GM19468 (cell line): ENCODE measurements around the gene SLC35G6.
"Not testable (repeated sequence)": the region's sequence is repeated elsewhere in the genome, so short reads cannot be mapped to it uniquely, and the experiment has no call there.

Experiments
- ATAC-seq: cut with Tn5 transposase; IDR thresholded peaks from one replicate; pipeline ENCODE4 v1.9.1; 2021; ENCODE audit warnings: mild to moderate bottlenecking, moderate library complexity, moderate number of reproducible peaks; ENCODE audit not compliant: unreplicated experiment; ENCODE audit errors: extremely low read depth

SLC35G6 gene

GRCh38 chr17:7481275-7481674, at the start of gene SLC35G6:
Gene SLC35G6 (plus strand): TSS chr17:7481446. CDS start chr17:7481517, 71 bp downstream.
- ATAC-seq: not testable (repeated sequence)

- ATAC-seq: no peak
Measured at GRCh38 chr17:7432296-7432695, 49.0 kb upstream of the SLC35G6 start.

DNA sequence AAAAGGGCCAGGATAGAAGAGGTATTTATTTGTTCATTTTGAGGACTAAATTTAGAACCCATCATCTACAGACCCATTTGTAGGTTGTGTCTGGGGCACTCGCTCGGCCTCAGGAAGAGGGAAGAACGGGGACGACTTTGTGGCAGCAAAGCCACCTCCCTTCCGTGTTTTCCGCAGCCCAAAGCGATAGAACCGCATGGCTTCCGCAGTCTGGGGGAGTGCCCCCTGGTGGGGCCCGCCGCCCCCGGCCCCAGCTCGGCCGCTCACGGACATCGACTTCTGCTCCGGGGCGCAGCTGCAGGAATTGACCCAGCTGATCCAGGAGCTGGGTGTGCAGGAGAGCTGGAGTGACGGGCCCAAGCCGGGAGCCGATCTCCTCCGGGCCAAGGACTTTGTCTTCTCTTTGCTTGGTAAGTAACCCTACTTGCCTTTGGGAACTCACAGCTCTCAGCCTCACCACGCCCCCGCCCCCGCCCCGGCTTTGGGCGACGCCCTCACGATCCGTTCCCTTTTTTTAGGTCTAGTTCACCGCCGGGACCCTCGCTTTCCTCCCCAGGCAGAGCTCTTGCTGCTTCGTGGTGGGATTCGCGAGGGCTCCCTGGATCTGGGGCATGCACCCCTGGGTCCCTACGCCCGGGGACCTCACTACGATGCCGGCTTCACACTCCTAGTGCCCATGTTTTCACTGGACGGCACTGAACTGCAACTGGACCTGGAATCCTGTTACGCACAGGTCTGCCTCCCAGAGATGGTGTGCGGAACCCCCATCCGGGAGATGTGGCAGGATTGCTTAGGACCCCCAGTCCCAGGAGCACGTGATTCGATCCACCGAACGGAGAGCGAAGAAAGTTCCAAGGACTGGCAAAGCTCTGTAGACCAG, 45.3 kb upstream of the SLC35G6 start:
- ATAC-seq: no peak

DNA sequence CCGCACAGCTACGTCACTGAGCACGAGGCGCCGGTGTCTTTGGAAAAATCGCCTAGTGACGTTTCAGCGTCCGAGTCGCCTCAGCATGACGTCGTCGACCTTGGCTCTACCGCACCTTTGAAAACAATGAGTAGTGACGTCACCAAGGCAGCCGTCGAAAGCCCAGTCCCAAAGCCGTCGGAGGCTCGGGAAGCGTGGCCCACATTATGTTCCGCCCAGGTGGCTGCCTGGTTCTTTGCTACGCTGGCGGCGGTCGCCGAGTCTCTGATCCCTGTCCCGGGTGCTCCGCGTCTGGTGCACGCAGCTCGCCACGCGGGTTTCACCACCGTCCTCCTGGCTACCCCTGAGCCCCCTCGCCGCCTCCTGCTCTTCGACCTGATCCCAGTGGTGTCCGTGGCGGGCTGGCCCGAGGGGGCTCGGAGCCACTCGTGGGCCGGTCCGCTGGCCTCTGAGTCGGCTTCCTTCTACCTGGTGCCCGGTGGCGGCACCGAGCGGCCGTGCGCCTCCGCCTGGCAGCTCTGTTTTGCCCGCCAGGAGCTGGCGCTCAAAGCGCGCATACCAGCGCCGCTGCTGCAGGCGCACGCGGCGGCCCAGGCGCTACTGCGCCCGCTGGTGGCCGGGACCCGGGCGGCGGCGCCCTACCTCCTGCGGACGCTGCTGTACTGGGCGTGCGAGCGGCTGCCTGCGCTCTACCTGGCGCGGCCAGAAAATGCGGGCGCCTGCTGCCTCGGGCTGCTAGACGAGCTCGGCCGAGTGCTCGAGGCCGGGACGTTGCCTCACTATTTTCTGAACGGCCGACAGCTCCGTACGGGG, 44.5 kb upstream of the SLC35G6 start:
- no peak for ATAC-seq

DNA sequence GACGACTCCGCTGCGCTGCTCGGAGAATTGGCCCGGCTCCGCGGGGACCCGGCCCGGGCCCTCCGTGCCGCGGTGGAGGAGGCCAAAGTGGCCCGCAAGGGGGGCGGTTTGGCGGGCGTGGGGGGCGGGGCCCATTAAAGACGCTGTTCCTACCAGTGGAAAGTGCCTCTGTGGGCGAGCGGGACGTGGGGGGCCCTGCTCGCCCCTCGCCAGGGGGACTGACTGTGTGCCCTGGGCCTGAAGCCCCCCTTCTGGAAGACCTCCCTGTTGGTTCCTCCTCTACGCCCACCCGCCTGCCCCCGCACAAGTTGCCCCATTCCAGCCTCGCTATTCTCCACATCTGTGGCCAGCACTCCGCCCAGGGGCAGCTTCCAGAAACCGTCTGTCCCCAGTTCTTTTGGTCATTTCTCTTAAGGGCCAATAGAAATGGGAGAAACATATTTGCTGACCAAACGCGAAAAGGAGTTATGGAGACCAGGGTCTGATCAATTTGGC, 43.8 kb upstream of the SLC35G6 start:
- ATAC-seq: no peak

DNA sequence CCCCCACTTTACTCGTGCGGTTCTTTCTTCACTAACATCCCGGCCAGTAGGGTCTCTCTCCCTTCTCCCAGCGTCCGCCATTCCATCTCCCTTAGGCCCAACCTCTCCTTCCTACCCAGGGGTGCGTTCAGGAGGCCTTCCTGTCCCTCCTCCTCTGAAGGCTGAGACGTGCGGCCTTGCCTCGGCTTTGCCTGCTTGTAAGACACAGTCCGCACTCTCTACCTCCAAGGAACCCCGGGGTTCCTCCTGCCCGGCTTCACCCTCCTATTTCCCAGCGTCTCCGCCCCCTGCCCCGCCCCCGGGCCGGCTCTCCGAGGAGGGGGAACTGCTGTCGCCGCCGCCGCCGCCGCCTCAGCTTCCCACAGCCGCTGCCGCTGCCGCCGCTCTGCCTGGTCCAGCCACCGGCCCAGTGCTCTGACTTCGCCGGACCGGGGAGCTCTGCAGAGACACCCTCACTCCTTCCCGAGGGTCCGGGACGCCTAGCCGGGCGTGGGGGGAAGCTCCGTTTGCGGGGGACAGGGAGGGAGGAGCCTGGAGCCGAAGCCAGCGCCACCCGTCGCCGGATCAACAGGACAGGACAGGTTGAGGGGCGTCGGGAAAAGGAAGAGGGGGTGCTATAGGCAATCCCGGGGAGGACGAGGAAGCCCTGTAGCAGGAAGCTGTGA, 43.2 kb upstream of the SLC35G6 start:
- ATAC-seq: no peak

DNA sequence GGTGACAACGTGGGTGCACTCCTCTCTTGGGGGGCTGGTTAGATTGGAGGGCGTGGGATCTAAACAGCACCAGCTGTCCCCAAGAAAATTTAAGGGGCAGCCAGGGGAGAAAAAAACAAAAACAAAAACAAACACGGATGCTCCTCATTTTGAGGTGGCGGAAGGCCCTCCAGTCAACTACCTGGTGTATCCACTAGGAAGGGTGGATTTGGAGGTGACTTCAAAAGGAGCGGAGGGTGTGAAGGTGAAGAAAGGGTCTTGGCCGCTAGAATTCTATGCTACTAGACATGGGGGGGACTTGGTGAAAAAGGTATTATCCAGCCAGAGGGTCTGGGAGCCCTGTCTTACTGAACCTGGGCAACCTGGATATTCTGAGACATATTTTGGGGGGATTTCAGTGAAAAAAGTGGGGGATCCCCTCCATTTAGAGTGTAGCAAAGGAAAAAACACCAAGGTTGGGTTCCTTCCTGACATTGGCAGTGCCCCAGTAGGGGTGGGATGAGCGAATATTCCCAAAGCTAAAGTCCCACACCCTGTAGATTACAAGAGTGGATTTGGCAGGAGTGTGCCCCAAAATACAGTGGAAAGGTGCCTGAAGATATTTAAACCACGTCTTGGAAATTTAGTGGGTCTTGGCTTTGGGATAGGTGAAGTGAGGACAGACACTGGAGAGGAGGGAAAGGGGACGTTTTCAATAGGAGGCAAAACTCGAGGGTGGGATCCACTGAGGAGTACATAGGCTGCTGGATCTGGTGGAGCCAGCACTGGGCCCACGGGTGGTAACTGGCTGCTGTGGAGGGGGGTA, 42.4 kb upstream of the SLC35G6 start:
- no peak for ATAC-seq

DNA sequence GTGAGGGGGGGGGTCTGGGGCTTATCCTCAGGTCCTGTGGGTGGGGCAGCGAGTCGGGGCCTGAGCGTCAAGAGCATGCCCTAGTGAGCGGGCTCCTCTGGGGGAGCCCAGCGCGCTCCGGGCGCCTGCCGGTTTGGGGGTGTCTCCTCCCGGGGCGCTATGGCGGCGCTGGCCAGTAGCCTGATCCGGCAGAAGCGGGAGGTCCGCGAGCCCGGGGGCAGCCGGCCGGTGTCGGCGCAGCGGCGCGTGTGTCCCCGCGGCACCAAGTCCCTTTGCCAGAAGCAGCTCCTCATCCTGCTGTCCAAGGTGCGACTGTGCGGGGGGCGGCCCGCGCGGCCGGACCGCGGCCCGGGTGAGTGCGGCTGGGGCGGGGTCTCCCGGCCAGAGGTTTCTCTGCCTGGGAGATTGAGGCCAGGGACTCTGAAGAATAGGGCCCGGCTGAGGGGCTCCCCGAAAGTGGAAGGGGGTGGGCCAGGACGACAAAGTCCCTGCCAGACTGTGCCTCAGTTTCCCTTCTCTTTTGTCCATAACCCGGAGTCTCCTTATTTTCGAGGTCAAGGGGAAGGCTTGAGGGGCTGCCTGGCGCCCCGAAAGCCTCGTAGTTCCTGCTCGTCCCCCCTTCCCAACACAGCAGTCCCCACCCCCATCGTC, 41.7 kb upstream of the SLC35G6 start, which contains the start of gene FGF11:
FGF11 (plus strand) TSS at position 51 of the 651 bp plus-strand sequence; CDS start at position 160, 109 bp downstream.
- ATAC-seq: no peak

GRCh38 chr17:7440113-7440833, 41.0 kb upstream of the SLC35G6 start:
- ATAC-seq: no peak

DNA sequence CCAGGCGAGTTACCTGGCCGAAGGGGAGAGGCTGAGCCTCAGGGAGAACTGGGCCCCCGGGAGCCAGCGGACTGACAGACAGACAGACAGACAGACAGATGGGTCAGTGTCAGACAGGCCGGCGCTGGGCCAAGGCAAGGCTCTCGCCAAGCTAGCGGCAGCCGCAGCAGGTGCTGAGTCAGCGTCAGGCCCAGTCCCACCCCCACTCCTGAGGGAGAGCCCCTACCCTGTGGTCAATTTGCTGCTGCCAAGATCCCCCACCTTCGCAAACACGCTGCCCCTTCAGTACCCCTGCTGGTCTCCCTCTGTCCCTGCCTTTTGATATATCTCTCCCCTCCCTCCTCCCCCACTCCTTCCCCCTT, 40.4 kb upstream of the SLC35G6 start:
- no peak for ATAC-seq

DNA sequence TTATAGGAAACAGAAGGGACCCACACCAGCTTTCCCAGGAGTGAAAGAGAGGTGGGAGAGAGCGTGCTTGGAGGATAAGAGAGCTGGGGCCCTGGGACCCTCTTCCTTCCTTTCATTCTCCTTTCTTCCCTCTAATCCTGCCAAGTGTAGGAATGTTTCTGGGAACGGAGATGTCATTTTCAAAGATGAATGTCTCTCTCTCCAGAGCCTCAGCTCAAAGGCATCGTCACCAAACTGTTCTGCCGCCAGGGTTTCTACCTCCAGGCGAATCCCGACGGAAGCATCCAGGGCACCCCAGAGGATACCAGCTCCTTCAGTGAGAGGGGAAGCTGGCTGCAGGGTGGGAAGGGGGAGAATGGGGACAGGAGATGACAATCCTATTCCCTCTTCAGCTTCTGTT, 40.0 kb upstream of the SLC35G6 start:
- ATAC-seq: no peak

DNA sequence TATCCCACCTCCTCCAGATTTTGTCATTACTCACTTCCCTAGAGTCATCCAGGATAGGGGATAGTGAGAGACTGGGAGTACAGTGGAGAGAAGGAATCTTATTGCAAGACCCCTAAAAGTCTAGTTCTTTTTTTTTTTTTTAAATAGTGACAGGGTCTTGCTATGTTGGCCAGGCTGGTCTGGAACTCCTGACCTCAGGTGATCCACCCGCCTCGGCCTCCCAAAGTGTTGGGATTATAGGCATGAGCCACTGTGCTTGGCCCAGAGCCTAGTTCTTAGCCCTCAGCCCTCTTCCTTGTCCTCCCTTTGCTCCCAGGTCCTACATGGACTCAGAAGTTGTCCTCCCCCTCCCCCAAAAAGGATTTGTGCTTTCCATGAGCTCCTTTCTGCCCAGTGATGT, 39.1 kb upstream of the SLC35G6 start:
- ATAC-seq: no peak

- ATAC-seq: no peak
Measured at GRCh38 chr17:7443499-7444485, 37.5 kb upstream of the SLC35G6 start.

DNA sequence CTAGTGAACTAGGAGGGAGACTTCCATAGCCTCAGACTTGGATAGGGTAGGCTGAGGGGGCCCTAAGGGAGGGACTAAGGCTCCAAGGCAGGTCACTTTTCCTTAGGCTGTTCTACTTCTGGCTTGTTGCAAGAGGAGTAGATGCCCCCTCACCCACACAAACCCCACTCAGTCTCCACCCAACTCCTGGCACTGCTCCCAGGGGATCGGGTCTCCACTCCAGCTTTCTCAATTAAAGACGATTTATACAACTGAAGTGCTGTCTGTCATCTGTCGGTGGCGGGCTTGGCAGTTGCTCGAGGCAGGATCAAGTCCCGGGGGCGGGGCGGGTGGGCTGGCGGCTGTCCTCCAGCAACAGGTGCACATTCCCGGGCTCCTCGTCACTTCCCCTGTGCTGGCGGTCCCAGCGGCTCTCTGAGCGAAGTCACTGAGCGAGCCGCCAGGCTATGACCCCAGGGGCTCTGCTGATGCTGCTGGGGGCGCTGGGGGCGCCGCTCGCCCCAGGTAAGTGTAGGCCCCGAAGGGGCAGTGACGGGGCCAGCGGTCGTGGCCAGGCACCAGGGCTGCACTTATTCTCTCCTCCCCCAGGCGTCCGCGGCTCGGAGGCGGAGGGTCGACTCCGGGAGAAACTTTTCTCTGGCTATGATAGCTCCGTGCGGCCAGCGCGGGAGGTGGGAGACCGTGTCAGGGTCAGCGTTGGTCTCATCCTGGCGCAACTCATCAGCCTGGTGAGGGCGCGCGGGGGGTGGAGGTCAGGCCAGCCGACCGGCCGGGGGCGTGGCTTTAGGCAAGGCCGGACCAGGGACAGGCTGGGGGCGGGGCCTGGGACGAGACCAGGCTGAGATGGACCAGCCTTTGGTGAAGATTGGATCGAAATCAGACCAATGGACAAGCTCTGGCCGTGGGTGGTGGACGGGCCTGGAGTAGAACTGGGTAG, 36.3 kb upstream of the SLC35G6 start, which contains the start of gene CHRNB1:
CHRNB1 (plus strand) TSS at position 380 of the 937 bp plus-strand sequence; CDS start at position 447, 67 bp downstream.
- no peak for ATAC-seq

- ATAC-seq: no peak
Measured at GRCh38 chr17:7445619-7445968, 35.7 kb upstream of the SLC35G6 start.

DNA sequence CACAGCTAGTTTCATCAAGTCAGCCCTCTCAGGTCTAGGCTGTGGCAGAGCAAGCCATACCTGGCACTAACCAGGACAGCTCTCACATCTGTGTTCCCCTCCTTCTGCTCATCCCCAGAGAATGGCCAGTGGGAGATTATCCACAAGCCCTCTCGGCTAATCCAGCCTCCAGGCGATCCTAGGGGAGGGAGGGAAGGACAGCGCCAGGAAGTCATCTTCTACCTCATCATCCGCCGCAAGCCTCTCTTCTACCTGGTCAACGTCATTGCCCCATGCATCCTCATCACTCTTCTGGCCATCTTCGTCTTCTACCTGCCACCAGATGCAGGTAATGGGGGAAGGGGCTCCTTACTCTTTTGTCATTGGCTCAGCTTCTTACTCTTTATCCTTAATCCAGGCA, 32.8 kb upstream of the SLC35G6 start:
- no peak for ATAC-seq
